K562 (cell line): ENCODE data around the gene MMP23B. TPM values are rescaled to one million over a fixed set of nuclear protein-coding genes. Genes with fewer than 3 reads are reported as not detected.
A peak's percentile ranks its signal among the peaks of the same experiment; 100 is the strongest.

Experiments used
- ETS1 ChIP-seq: conservative IDR thresholded peaks from 2 replicates; pipeline ENCODE4 v1.6.1; 2011; ENCODE audit warnings: low read depth, mild to moderate bottlenecking, low read length; ENCODE audit not compliant: control insufficient read depth
- FIP1L1 ChIP-seq: fragments of 200-400 bp; formaldehyde crosslinking; IDR thresholded peaks from 2 replicates; pipeline ENCODE4 v1.6.1; 2018; ENCODE audit warnings: mild to moderate bottlenecking, low read depth, low read length; ENCODE audit not compliant: poor library complexity, severe bottlenecking
- HMG20B ChIP-seq: fragments of 250-450 bp; sonication (Bioruptor Pico); IDR thresholded peaks from 2 replicates; pipeline ENCODE4 v1.5.0; 2021; ENCODE audit warnings: mild to moderate bottlenecking
- SRF ChIP-seq, 2 experiments: fragments of 250-450, 450-650 bp in 1 of 2; sonication (Bioruptor Pico) in 1 of 2; sonication (generic) in 1 of 2; formaldehyde crosslinking; IDR thresholded peaks; 2 replicates each; pipeline versions ENCODE4 v1.5.0 to v1.5.1; 2020 to 2022; ENCODE audit warnings: mild to moderate bottlenecking in 1 of 2, missing genetic modification reagents in 1 of 2
- ZNF282 ChIP-seq: sonication (generic); formaldehyde crosslinking; IDR thresholded peaks from 2 replicates; pipeline ENCODE4 v1.8.1; 2023; ENCODE audit warnings: missing genetic modification reagents
- ZNF449 ChIP-seq: fragments of 250-450 bp; sonication (Bioruptor Pico); IDR thresholded peaks from 2 replicates; pipeline ENCODE4 v1.8.0; 2022; ENCODE audit warnings: moderate library complexity, mild to moderate bottlenecking, inconsistent platforms
- polyA plus RNA-seq, 8 experiments: library from polyadenylated mRNA; depleted of rRNA in 4 of 8; stranded (reverse) in 5 of 8; unstranded in 3 of 8; fragments of >200 nt; fragmentation: Nextera tagmentation in 2 of 8; fragmentation: Illumina TruSeq in 1 of 8; extraction: Ambion mirVana in 2 of 8; extraction: Trizol in 1 of 8; gene quantifications; 2 replicates each; pipeline versions ENCODE4 v1.2.1 to v1.2.3, GENCODE V29; 2011 to 2014; ENCODE audit warnings: inconsistent platforms in 1 of 8, missing spikeins in 1 of 8
- total RNA-seq, 7 experiments: library from RNA; depleted of rRNA in 6 of 7; stranded (reverse); fragments of >200 nt in 6 of 7; fragmentation: Illumina TruSeq in 2 of 7; extraction: Trizol in 2 of 7; gene quantifications; 2 replicates each; pipeline versions ENCODE4 v1.2.1 to v1.2.3, GENCODE V29; 2011 to 2021; ENCODE audit warnings: low replicate concordance in 1 of 7

MMP23B gene
- total and polyA plus RNA-seq, 9 of the 15 experiments (the other 6 are each of a cell fraction or from before 2014, with no cell fraction given), result 0.28 to 1.2 (median 0.41) TPM; not detected in 5

GRCh38 chr1:1615256-1616044 lies 16.5 kb upstream of the MMP23B start, which contains the start of gene MIB2 (continued):
- TF ChIP-seq FIP1L1, result no peak
- no peak; the same call in 1 of the 2 replicates for TF ChIP-seq ZNF282 (CRISPR knock-in tag)
- TF ChIP-seq SRF (CRISPR knock-in tag; IDR thresholded peaks at IDR 0.05), result peak in 1 of 2 experiments; percentile 84; a peak in 2 of 4 replicates
- TF ChIP-seq ZNF449 (CRISPR knock-in tag), result no peak
- TF ChIP-seq HMG20B, result no peak
- peak; percentile 87; the same call in 1 of the 2 replicates for TF ChIP-seq ETS1
- TF ChIP-seq, all 486 proteins: peak for 178
